Parathyroid adenoma (tissue), 2 donors: ENCODE data around the gene PACRG.

Source experiments
- H2AFZ ChIP-seq: fragments of 300-600 bp; sonication (generic); one replicate; pipeline ENCODE4 v1.7.0; 2017; ENCODE audit warnings: antibody characterized with exemption, mild to moderate bottlenecking
- H3K27ac ChIP-seq: fragments of 300-600 bp; sonication (generic); one replicate; pipeline ENCODE4 v1.7.0; 2017
- H3K27me3 ChIP-seq: fragments of 300-600 bp; sonication (generic); one replicate; pipeline ENCODE4 v1.7.0; 2017; ENCODE audit warnings: low read length; ENCODE audit not compliant: control insufficient read depth, insufficient read depth
- H3K36me3 ChIP-seq: fragments of 300-600 bp; sonication (generic); one replicate; pipeline ENCODE4 v1.7.0; 2017; ENCODE audit warnings: low read length; ENCODE audit not compliant: control insufficient read depth, insufficient read depth
- H3K4me1 ChIP-seq: fragments of 300-600 bp; sonication (generic); one replicate; pipeline ENCODE4 v1.7.0; 2017; ENCODE audit warnings: control low read depth
- H3K4me2 ChIP-seq: fragments of 300-600 bp; sonication (generic); one replicate; pipeline ENCODE4 v1.7.0; 2017; ENCODE audit warnings: low read length
- H3K4me3 ChIP-seq: fragments of 300-600 bp; sonication (generic); one replicate; pipeline ENCODE4 v1.7.0; 2017; ENCODE audit warnings: low read depth, low read length
- H3K79me2 ChIP-seq: fragments of 300-600 bp; sonication (generic); one replicate; pipeline ENCODE4 v1.7.0; 2017; ENCODE audit warnings: control low read depth
- H3K9ac ChIP-seq: fragments of 300-600 bp; sonication (generic); one replicate; pipeline ENCODE4 v1.7.0; 2017; ENCODE audit warnings: mild to moderate bottlenecking
- H3K9me3 ChIP-seq: fragments of 300-600 bp; sonication (generic); one replicate; pipeline ENCODE4 v1.7.0; 2017; ENCODE audit warnings: low read length; ENCODE audit not compliant: control insufficient read depth
- TF ChIP-seq, protein P1 (sequence below): fragments of 300-600 bp; sonication (generic); IDR thresholded peaks from one replicate; pipeline ENCODE4 v1.7.0; 2017; ENCODE audit warnings: antibody characterized with exemption, mild to moderate bottlenecking
- donor health status: primary hyperparathyroidism.

The PACRG gene

GRCh38 chr6:163302747-163303146 lies 575.0 kb downstream of the PACRG start:
- Histone ChIP-seq H3K36me3 (no peaks in the 10 kb centered on the region), H2AFZ (no peak overlapping the region), H3K9me3 (no peaks in the 10 kb centered on the region), H3K4me2 (no peak overlapping the region), H3K27ac (no peak overlapping the region), H3K79me2 (no peaks in the 10 kb centered on the region), H3K4me1 (peaks cover 5% of the 10 kb centered on the region), H3K27me3 (no peaks in the 10 kb centered on the region), H3K4me3 (no peak overlapping the region), H3K9ac (no peak overlapping the region)
- TF ChIP-seq, protein P1, sequence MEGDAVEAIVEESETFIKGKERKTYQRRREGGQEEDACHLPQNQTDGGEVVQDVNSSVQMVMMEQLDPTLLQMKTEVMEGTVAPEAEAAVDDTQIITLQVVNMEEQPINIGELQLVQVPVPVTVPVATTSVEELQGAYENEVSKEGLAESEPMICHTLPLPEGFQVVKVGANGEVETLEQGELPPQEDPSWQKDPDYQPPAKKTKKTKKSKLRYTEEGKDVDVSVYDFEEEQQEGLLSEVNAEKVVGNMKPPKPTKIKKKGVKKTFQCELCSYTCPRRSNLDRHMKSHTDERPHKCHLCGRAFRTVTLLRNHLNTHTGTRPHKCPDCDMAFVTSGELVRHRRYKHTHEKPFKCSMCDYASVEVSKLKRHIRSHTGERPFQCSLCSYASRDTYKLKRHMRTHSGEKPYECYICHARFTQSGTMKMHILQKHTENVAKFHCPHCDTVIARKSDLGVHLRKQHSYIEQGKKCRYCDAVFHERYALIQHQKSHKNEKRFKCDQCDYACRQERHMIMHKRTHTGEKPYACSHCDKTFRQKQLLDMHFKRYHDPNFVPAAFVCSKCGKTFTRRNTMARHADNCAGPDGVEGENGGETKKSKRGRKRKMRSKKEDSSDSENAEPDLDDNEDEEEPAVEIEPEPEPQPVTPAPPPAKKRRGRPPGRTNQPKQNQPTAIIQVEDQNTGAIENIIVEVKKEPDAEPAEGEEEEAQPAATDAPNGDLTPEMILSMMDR = no peak

GRCh38 chr6:163306000-163306399 lies 578.2 kb downstream of the PACRG start:
- H3K9ac ChIP-seq = no peak overlapping the region
- no peaks in the 10 kb centered on the region for H3K79me2 ChIP-seq
- no peaks in the 10 kb centered on the region for H3K9me3 ChIP-seq
- H3K4me1 ChIP-seq = no peaks in the 10 kb centered on the region
- no peaks in the 10 kb centered on the region for H3K36me3 ChIP-seq
- no peak overlapping the region for H3K4me2 ChIP-seq
- TF ChIP-seq, protein P1 = no peak
- H3K27me3 ChIP-seq = no peaks in the 10 kb centered on the region
- H3K4me3 ChIP-seq = no peak overlapping the region
- H2AFZ ChIP-seq = no peak overlapping the region
- no peak overlapping the region for H3K27ac ChIP-seq

GRCh38 chr6:163308629-163309440 lies 581.1 kb downstream of the PACRG start:
- TF ChIP-seq, protein P1 = no peak
- H3K79me2 ChIP-seq = no peaks in the 10 kb centered on the region
- H3K9me3 ChIP-seq = no peaks in the 10 kb centered on the region
- H3K9ac ChIP-seq = no peak overlapping the region
- H3K27ac ChIP-seq = no peak overlapping the region
- H3K4me2 ChIP-seq = no peak overlapping the region
- H3K4me1 ChIP-seq = no peaks in the 10 kb centered on the region
- H3K4me3 ChIP-seq = no peak overlapping the region
- no peaks in the 10 kb centered on the region for H3K27me3 ChIP-seq
- H3K36me3 ChIP-seq = no peaks in the 10 kb centered on the region
- H2AFZ ChIP-seq = no peak overlapping the region

GRCh38 chr6:163309491-163310026 lies 581.8 kb downstream of the PACRG start:
- Histone ChIP-seq H3K9me3 (no peaks in the 10 kb centered on the region), H3K79me2 (no peaks in the 10 kb centered on the region), H2AFZ (no peak overlapping the region), H3K9ac (no peak overlapping the region), H3K4me2 (no peak overlapping the region), H3K36me3 (no peaks in the 10 kb centered on the region), H3K4me3 (no peak overlapping the region), H3K4me1 (no peaks in the 10 kb centered on the region), H3K27ac (no peak overlapping the region), H3K27me3 (no peaks in the 10 kb centered on the region)
- TF ChIP-seq, protein P1 = no peak
